ENCODE measurements around the gene KIAA1217.

The KIAA1217 gene

GRCh38 chr10:24376731-24377130 is 167.8 kb downstream of the KIAA1217 start:
- DNase-seq, result no peak

- DNase-seq, result no peak
These were observed 169.4 kb downstream of the KIAA1217 start for GRCh38 chr10:24378126-24378920.

- DNase-seq, result no peak
These were observed 172.5 kb downstream of the KIAA1217 start for GRCh38 chr10:24381235-24382010.

GRCh38 chr10:24382045-24382444 is 173.1 kb downstream of the KIAA1217 start:
- DNase-seq, result no peak

GRCh38 chr10:24382596-24382978 is 173.6 kb downstream of the KIAA1217 start:
- DNase-seq, result peak; percentile 18 to 20

GRCh38 chr10:24382979-24383663 is 174.2 kb downstream of the KIAA1217 start:
- no peak for DNase-seq

GRCh38 chr10:24383681-24384106 is 174.8 kb downstream of the KIAA1217 start:
- peak; percentile 32 to 63 for DNase-seq

GRCh38 chr10:24384954-24385353 is 176.0 kb downstream of the KIAA1217 start:
- DNase-seq, result no peak

GRCh38 chr10:24385776-24386175 is 176.8 kb downstream of the KIAA1217 start:
- no peak for DNase-seq

- DNase-seq, result no peak
These were observed 181.3 kb downstream of the KIAA1217 start for GRCh38 chr10:24390146-24390700.

GRCh38 chr10:24390746-24391145 is 181.8 kb downstream of the KIAA1217 start:
- DNase-seq, result no peak

- DNase-seq, result no peak
These were observed 184.3 kb downstream of the KIAA1217 start for GRCh38 chr10:24393201-24393600.

GRCh38 chr10:24394461-24395190 is 185.7 kb downstream of the KIAA1217 start:
- DNase-seq, result no peak

GRCh38 chr10:24396396-24396795 is 187.5 kb downstream of the KIAA1217 start:
- DNase-seq, result no peak

- DNase-seq, result no peak
These were observed 188.7 kb downstream of the KIAA1217 start for GRCh38 chr10:24397662-24398061.

- DNase-seq, result no peak
These were observed 195.6 kb downstream of the KIAA1217 start for GRCh38 chr10:24404567-24404966.

- no peak for DNase-seq
These were observed 196.7 kb downstream of the KIAA1217 start for GRCh38 chr10:24405635-24406034.

GRCh38 chr10:24406809-24407483 is 198.0 kb downstream of the KIAA1217 start:
- no peak for DNase-seq

GRCh38 chr10:24407928-24408327 is 199.0 kb downstream of the KIAA1217 start:
- no peak for DNase-seq

GRCh38 chr10:24408365-24408764 is 199.4 kb downstream of the KIAA1217 start:
- no peak for DNase-seq

GRCh38 chr10:24414597-24414996 is 205.7 kb downstream of the KIAA1217 start:
- DNase-seq, result no peak

Data from stimulated activated CD4-positive, alpha-beta T cell treated with anti-CD3 and anti-CD28 coated beads, Interleukin-2, amount 100 ng/mL, for 24 hours (primary cell).